Activated B cell treated with CpG ODN at 0.5 μM for 24 hours (primary cell): ENCODE results near the gene FSTL1. TPM values are rescaled to one million over a fixed set of nuclear protein-coding genes. Genes with fewer than 3 reads are reported as not detected.

Source experiments
- ATAC-seq: fragments of 200-7000 bp; cut with Tn5 transposase; one replicate; pipeline ENCODE4 v1.10.0; 2021; ENCODE audit warnings: low read depth, mild to moderate bottlenecking, moderate library complexity
- CTCF ChIA-PET: fragments of 350-600 bp; sonication (Branson Sonifier 250); formaldehyde crosslinking; loops from one replicate; lab custom pipeline; 2021; ENCODE audit warnings: antibody characterized with exemption; lab: Charles Lee
- POLR2A ChIA-PET: fragments of 350-600 bp; sonication (Branson Sonifier 250); formaldehyde crosslinking; loops from one replicate; lab custom pipeline; 2021; ENCODE audit warnings: antibody characterized with exemption; lab: Charles Lee
- DNase-seq: peaks from one replicate; pipeline ENCODE4 v3.0.0; 2022
- H3K27ac Mint-ChIP-seq: one replicate; pipeline ENCODE4 v1.8.0; 2020; ENCODE audit warnings: mixed read lengths
- H3K27me3 Mint-ChIP-seq: one replicate; pipeline ENCODE4 v1.8.0; 2021; ENCODE audit warnings: mixed read lengths
- H3K36me3 Mint-ChIP-seq: one replicate; pipeline ENCODE4 v1.8.0; 2021; ENCODE audit warnings: low read depth, mixed read lengths
- H3K4me1 Mint-ChIP-seq: one replicate; pipeline ENCODE4 v1.8.0; 2021; ENCODE audit warnings: mixed read lengths
- H3K4me3 Mint-ChIP-seq: one replicate; pipeline ENCODE4 v1.8.0; 2020; ENCODE audit warnings: mild to moderate bottlenecking, mixed read lengths
- H3K9me3 Mint-ChIP-seq: one replicate; pipeline ENCODE4 v1.8.0; 2020; ENCODE audit warnings: mixed read lengths
- intact Hi-C: fragments of 100-400 bp; cut with micrococcal nuclease; formaldehyde crosslinking; loops from one replicate; pipeline ENCODE4 v1.15.1; 2024
- total RNA-seq: library from RNA; stranded (reverse); gene quantifications from 2 replicates; pipeline ENCODE4 v1.2.3, GENCODE V29; 2022
- TF ChIP-seq, protein P1 (sequence below): fragments of 200-600 bp; IDR thresholded peaks from one replicate; pipeline ENCODE4 v1.8.0; 2022; ENCODE audit warnings: antibody characterized with exemption, mild to moderate bottlenecking

Gene FSTL1, protein sequence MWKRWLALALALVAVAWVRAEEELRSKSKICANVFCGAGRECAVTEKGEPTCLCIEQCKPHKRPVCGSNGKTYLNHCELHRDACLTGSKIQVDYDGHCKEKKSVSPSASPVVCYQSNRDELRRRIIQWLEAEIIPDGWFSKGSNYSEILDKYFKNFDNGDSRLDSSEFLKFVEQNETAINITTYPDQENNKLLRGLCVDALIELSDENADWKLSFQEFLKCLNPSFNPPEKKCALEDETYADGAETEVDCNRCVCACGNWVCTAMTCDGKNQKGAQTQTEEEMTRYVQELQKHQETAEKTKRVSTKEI
- total RNA-seq, result not detected in 2 replicates

DNA sequence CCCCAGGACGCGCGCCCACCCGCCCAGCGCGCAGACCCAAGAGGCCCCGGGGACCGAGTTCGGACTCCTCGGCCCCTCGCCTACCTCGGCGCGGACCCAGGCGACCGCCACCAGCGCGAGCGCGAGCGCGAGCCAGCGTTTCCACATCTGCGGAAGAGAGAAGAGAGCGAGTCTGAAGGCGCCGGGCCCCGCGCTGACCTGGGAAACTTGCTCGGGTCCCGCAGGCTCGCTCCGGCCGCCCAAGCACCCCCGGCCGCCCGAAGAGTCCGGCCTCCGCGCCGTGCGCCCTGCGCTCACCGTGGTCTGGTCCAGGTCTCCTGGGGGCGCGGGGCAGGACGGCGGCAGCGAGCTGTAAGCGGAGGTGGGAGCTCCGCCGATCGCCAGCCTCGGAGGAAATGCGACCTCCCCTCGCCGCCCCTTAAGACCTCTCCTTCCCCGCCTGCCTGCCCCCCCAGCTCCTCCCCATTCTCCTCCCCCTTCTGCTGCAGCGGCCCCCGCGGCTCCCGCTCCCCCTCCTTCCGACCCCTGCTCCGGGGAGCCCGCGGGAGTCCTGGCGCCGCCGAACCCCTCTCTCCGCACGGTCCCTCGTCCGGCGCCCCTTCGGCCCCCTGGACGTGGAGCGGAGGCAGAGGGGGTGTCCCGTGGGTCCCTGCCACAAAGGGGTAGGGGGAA lies at the start of gene FSTL1:
Gene FSTL1, minus strand, starts transcription at position 393 of the 672 bp plus-strand sequence. Its CDS starts 246 bp downstream, at position 147.
- Mint-ChIP-seq H3K4me1 (peaks cover 12% of the 10 kb centered on the region), H3K36me3 (no peaks in the 10 kb centered on the region), H3K9me3 (peaks cover 4% of the 10 kb centered on the region), H3K4me3 (peak within 1 kb of the TSS; percentile 79), H3K27ac (no peak within 1 kb of the TSS), H3K27me3 (peaks cover 40% of the 10 kb centered on the region)
- DNase-seq, result no peak
- intact Hi-C loops, result no loop called here
- no peak for ATAC-seq
- POLR2A ChIA-PET, result interaction anchor here (0.6 kb wide), 1 partner anchor 302 kb away, joined by 3 read pairs; no protein-coding TSS in a partner anchor
- TF ChIP-seq, protein P1, sequence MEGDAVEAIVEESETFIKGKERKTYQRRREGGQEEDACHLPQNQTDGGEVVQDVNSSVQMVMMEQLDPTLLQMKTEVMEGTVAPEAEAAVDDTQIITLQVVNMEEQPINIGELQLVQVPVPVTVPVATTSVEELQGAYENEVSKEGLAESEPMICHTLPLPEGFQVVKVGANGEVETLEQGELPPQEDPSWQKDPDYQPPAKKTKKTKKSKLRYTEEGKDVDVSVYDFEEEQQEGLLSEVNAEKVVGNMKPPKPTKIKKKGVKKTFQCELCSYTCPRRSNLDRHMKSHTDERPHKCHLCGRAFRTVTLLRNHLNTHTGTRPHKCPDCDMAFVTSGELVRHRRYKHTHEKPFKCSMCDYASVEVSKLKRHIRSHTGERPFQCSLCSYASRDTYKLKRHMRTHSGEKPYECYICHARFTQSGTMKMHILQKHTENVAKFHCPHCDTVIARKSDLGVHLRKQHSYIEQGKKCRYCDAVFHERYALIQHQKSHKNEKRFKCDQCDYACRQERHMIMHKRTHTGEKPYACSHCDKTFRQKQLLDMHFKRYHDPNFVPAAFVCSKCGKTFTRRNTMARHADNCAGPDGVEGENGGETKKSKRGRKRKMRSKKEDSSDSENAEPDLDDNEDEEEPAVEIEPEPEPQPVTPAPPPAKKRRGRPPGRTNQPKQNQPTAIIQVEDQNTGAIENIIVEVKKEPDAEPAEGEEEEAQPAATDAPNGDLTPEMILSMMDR, result no peak
- CTCF ChIA-PET, result interaction anchor here (1.4 kb wide), 1 partner anchor 33 kb away, joined by 3 read pairs; no protein-coding TSS in a partner anchor

DNA sequence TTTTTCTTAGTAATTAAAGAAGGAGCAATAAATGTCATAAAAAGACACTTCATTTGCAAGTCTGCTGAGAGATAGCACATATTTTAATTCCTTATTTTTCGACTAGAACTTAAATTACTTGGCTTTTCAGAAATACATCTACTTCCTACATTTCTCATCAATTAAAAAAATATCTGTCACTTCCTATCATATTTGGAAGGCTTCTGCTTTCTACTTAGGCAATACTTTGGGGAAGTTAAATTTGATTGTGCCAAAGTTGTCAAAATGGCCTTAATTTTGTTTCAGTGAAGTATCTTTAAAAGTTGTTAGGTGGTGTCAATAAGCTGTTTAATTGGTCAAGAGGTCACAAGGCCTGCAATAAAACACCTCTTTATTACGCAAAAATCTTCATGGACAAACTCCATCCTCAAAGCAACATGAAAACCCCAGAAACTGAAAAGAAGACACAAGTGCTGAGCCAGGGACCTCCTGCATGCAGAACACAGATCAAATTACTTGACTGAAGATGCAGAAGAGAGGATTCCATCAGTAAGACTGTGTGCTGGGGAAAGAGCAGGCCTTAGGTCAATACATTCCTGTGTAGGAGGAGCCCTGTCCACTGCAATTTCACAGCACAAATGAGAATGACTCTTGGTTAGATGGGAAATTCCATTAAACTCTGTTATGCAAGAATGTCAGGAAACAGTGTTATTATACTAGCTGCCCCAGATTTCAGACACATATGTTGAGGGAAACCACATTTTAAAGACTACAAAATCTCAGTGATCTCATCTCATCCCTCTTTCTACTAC lies 48.0 kb upstream of the FSTL1 start:
- no peaks in the 10 kb centered on the region for H3K27me3 Mint-ChIP-seq
- POLR2A ChIA-PET, result no interaction called here
- ATAC-seq (no peak), DNase-seq (no peak)
- CTCF ChIA-PET, result no interaction called here
- TF ChIP-seq, protein P1, result no peak
- H3K9me3 Mint-ChIP-seq, result peaks cover 7% of the 10 kb centered on the region
- no peak overlapping the region for H3K27ac Mint-ChIP-seq
- intact Hi-C loops, result no loop called here
- no peaks in the 10 kb centered on the region for H3K36me3 Mint-ChIP-seq
- H3K4me1 Mint-ChIP-seq, result no peaks in the 10 kb centered on the region
- H3K4me3 Mint-ChIP-seq, result no peak overlapping the region

DNA sequence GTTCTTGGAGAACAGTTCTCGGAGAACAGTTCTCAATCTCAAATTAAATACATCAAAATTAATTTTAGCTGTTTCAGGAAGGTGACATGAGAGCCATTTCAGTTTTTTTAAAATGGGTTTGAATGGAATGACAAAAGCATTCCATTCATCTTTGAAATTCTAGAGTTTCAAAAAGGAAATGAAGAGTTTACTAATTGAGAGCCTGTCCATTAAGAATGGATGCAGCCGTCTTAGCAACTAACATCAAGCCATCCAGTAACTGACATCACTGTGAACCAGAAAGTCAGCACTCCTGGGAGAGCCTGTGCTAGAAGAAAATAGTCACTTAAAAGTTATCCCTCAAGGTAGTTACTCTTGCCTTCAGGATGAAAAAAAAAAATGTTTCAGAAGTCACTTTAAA lies 47.0 kb upstream of the FSTL1 start:
- ChIA-PET POLR2A (no interaction called here), CTCF (no interaction called here)
- Mint-ChIP-seq H3K4me1 (no peaks in the 10 kb centered on the region), H3K27ac (no peak overlapping the region), H3K4me3 (no peak overlapping the region), H3K27me3 (peaks cover under 1% of the 10 kb centered on the region), H3K36me3 (no peaks in the 10 kb centered on the region), H3K9me3 (peaks cover 7% of the 10 kb centered on the region)
- ATAC-seq (no peak), DNase-seq (no peak)
- TF ChIP-seq, protein P1, result no peak
- intact Hi-C loops, result no loop called here

DNA sequence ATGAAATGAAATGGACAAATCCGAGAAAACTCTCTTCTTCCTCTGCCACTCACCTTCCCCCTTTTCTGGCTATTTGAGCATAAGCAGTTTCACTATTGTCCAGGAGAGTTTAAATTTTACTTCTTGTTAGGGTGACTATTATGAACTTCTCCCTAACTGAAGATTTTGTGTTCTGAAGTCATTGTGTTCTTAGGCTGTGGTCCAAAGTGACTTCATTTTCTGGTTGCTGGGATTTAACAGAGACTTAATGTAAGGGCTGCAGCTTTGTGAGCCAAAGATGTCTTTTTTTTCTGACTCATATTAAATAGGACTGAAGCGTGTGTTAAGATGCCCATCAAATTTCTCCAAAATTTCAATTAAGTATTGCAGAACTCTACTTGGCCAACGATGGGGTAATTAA lies 46.5 kb upstream of the FSTL1 start:
- TF ChIP-seq, protein P1, result no peak
- intact Hi-C loops, result no loop called here
- POLR2A ChIA-PET, result no interaction called here

More for the DNA sequence above, 46.5 kb upstream of the FSTL1 start:
- CTCF ChIA-PET, result no interaction called here
- Mint-ChIP-seq H3K27me3 (peaks cover 5% of the 10 kb centered on the region), H3K9me3 (peaks cover 7% of the 10 kb centered on the region), H3K27ac (no peak overlapping the region), H3K36me3 (no peaks in the 10 kb centered on the region), H3K4me3 (no peak overlapping the region), H3K4me1 (no peaks in the 10 kb centered on the region)
- no peak for ATAC-seq
- no peak for DNase-seq
